Measurements from ENCODE around the gene DOCK9.

DNA sequence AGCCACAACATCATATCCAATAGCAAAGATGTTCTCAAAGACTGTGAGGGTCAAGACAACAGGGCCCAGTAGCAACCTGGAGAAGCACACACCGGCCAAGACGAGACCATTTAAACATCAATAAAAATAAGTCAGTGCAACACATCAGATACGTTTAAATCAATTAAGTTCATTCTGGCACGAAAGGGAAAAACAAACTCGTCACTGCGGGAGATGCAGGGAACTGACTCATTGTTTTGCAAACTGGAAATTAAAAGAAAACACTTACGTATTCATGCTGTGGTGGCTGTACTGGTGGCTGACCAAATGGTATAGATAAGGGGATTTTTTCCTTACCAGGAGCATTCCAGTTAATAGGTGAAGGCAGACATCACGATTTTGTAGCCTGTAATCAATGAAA is 199.1 kb downstream of the DOCK9 start:
- TF ChIP-seq EZH2 (IDR thresholded peaks at IDR 0.05; ENCODE audit: low read length), result no peak
- TF ChIP-seq, protein P1, sequence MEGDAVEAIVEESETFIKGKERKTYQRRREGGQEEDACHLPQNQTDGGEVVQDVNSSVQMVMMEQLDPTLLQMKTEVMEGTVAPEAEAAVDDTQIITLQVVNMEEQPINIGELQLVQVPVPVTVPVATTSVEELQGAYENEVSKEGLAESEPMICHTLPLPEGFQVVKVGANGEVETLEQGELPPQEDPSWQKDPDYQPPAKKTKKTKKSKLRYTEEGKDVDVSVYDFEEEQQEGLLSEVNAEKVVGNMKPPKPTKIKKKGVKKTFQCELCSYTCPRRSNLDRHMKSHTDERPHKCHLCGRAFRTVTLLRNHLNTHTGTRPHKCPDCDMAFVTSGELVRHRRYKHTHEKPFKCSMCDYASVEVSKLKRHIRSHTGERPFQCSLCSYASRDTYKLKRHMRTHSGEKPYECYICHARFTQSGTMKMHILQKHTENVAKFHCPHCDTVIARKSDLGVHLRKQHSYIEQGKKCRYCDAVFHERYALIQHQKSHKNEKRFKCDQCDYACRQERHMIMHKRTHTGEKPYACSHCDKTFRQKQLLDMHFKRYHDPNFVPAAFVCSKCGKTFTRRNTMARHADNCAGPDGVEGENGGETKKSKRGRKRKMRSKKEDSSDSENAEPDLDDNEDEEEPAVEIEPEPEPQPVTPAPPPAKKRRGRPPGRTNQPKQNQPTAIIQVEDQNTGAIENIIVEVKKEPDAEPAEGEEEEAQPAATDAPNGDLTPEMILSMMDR (optimal IDR thresholded peaks at IDR 0.05 in 1 of 3, IDR thresholded peaks at IDR 0.05 in 1 of 3, conservative IDR thresholded peaks at IDR 0.05 in 1 of 3; ENCODE audit: extremely low read depth in 1 of 3, insufficient read depth in 2 of 3, low read length in 3 of 3), result no peak

Measured in keratinocyte (primary cell).